Mammary epithelial cell (primary cell): ENCODE measurements around the gene DHCR7.

Source experiments
- EZH2 ChIP-seq: IDR thresholded peaks from 2 replicates; pipeline ENCODE4 v1.6.1; 2012; ENCODE audit warnings: low read length, inconsistent platforms, borderline replicate concordance
- TF ChIP-seq, protein P1 (sequence below), 2 donors: IDR thresholded peaks in 1 of 2; conservative IDR thresholded peaks in 1 of 2; 2 replicates each; pipeline ENCODE4 v1.5.1; 2011 to 2012; ENCODE audit warnings: inconsistent platforms in 2 of 2, low read length in 2 of 2, mild to moderate bottlenecking in 2 of 2, control low read depth in 1 of 2, low read depth in 1 of 2; ENCODE audit not compliant: insufficient read depth in 1 of 2; ENCODE audit errors: extremely low read depth in 1 of 2

DNA sequence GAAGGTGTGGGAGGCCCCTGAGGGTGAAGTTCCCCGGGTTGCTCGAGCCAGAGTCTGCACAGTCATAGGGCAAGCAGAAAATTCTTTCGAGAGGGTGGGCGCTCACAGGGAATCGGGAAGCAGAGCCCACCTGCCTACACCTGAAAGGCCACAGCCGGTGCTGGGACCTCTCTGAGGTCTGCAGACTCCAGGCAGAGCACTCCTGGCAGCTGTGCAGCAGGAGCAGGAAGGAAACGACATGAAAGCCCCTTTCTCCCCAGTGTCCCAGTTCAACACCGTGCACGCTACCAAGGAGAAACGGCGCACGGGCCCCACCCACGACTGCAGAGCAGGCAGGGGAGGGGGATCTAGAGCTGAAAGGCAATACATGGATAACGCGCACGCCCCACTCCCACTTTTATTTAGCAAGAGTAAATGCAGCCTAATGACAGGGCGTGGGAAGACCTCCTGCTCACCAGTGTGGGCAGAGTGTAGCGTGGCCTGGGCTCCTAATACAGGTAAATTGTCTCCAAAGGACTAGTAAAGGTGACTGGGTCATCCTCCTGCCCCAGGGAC lies 13.5 kb downstream of the DHCR7 start:
- TF ChIP-seq, protein P1, sequence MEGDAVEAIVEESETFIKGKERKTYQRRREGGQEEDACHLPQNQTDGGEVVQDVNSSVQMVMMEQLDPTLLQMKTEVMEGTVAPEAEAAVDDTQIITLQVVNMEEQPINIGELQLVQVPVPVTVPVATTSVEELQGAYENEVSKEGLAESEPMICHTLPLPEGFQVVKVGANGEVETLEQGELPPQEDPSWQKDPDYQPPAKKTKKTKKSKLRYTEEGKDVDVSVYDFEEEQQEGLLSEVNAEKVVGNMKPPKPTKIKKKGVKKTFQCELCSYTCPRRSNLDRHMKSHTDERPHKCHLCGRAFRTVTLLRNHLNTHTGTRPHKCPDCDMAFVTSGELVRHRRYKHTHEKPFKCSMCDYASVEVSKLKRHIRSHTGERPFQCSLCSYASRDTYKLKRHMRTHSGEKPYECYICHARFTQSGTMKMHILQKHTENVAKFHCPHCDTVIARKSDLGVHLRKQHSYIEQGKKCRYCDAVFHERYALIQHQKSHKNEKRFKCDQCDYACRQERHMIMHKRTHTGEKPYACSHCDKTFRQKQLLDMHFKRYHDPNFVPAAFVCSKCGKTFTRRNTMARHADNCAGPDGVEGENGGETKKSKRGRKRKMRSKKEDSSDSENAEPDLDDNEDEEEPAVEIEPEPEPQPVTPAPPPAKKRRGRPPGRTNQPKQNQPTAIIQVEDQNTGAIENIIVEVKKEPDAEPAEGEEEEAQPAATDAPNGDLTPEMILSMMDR (conservative IDR thresholded peaks at IDR 0.05 in 1 of 2, IDR thresholded peaks at IDR 0.05 in 1 of 2; ENCODE audit: extremely low read depth in 1 of 2, insufficient read depth in 1 of 2, low read depth in 1 of 2, low read length in 2 of 2) = no peak
- no peak for TF ChIP-seq EZH2
